HEK293 (cell line): ENCODE measurements around the gene CD44.

Experiments used
- CTCF ChIA-PET: fragments of 350-600 bp; formaldehyde crosslinking; extraction: SDS; loops from one replicate; lab custom pipeline; 2021; ENCODE audit warnings: antibody characterized with exemption; lab: Yijun Ruan, JAX
- POLR2A ChIA-PET: fragments of 300-600 bp; formaldehyde crosslinking; extraction: SDS; loops from one replicate; lab custom pipeline; 2020; ENCODE audit warnings: antibody characterized with exemption, inconsistent platforms; lab: Yijun Ruan, JAX
- H3K27ac ChIP-seq: fragments of 200-500 bp; sonication (Bioruptor generic); 2 replicates; pipeline ENCODE4 v1.5.1; 2014; ENCODE audit warnings: low read depth, low read length, control low read depth, inconsistent platforms; ENCODE audit errors: extremely low read depth
- H3K36me3 ChIP-seq, 2 experiments: fragments of 200-500 bp in 1 of 2; sonication (Bioruptor generic) in 1 of 2; 1 replicate in 1 of 2; 2 replicates in 1 of 2; pipeline ENCODE4 v1.5.1; 2014 to 2017; ENCODE audit warnings: inconsistent platforms in 2 of 2, low read length in 2 of 2; ENCODE audit not compliant: control insufficient read depth in 2 of 2, insufficient read depth in 1 of 2
- H3K4me1 ChIP-seq: fragments of 200-500 bp; sonication (Bioruptor generic); 2 replicates; pipeline ENCODE4 v1.5.1; 2014; ENCODE audit warnings: mild to moderate bottlenecking, low read length, inconsistent platforms; ENCODE audit not compliant: control insufficient read depth, insufficient read depth
- H3K4me3 ChIP-seq: 2 replicates; pipeline ENCODE4 v1.5.1; 2011; ENCODE audit warnings: low read depth, mild to moderate bottlenecking, control low read depth, low read length, moderate library complexity
- H3K9me3 ChIP-seq: fragments of 200-500 bp; sonication (Bioruptor generic); 2 replicates; pipeline ENCODE4 v1.5.1; 2014; ENCODE audit warnings: low read depth, low read length, inconsistent platforms; ENCODE audit not compliant: control insufficient read depth, insufficient read depth
- CTCF ChIP-seq: fragments of 450-650 bp; formaldehyde crosslinking; IDR thresholded peaks from 2 replicates; pipeline ENCODE4 v1.5.1; 2016; ENCODE audit warnings: missing biosample characterization, missing genetic modification characterization
- GLI2 ChIP-seq: fragments of 450-650 bp; formaldehyde crosslinking; IDR thresholded peaks from 2 replicates; pipeline ENCODE4; 2017; ENCODE audit warnings: missing biosample characterization, missing genetic modification characterization, low read depth, borderline replicate concordance
- GLI4 ChIP-seq: fragments of 450-650 bp; formaldehyde crosslinking; IDR thresholded peaks from 2 replicates; pipeline ENCODE4 v1.5.1; 2016; ENCODE audit warnings: missing biosample characterization, missing genetic modification characterization
- GLIS2 ChIP-seq: fragments of 450-650 bp; formaldehyde crosslinking; IDR thresholded peaks from 2 replicates; pipeline ENCODE4 v1.5.1; 2016; ENCODE audit warnings: missing biosample characterization, missing genetic modification characterization
- SALL2 ChIP-seq: fragments of 450-650 bp; formaldehyde crosslinking; IDR thresholded peaks from 2 replicates; pipeline ENCODE4 v1.5.0; 2017; ENCODE audit warnings: missing biosample characterization, mild to moderate bottlenecking, missing genetic modification characterization, borderline replicate concordance
- YY2 ChIP-seq: fragments of 450-650 bp; formaldehyde crosslinking; IDR thresholded peaks from 2 replicates; pipeline ENCODE4 v1.5.1; 2016; ENCODE audit warnings: missing biosample characterization, missing genetic modification characterization
- ZBTB6 ChIP-seq: fragments of 450-650 bp; formaldehyde crosslinking; IDR thresholded peaks from 2 replicates; pipeline ENCODE4 v1.5.1; 2017; ENCODE audit warnings: missing biosample characterization, missing genetic modification characterization
- ZNF248 ChIP-seq: fragments of 450-650 bp; formaldehyde crosslinking; IDR thresholded peaks from 2 replicates; pipeline ENCODE4 v1.5.1; 2017; ENCODE audit warnings: missing biosample characterization, missing genetic modification characterization
- ZNF280C ChIP-seq: fragments of 450-650 bp; formaldehyde crosslinking; IDR thresholded peaks from 2 replicates; pipeline ENCODE4 v1.5.1; 2016; ENCODE audit warnings: missing biosample characterization, missing genetic modification characterization
- ZNF530 ChIP-seq: fragments of 450-650 bp; formaldehyde crosslinking; IDR thresholded peaks from 2 replicates; pipeline ENCODE4 v1.5.1; 2016; ENCODE audit warnings: low read depth, missing biosample characterization, missing genetic modification characterization
- ZNF585B ChIP-seq: fragments of 450-650 bp; formaldehyde crosslinking; IDR thresholded peaks from 2 replicates; pipeline ENCODE4 v1.5.1; 2016; ENCODE audit warnings: missing biosample characterization, missing genetic modification characterization
- ZNF704 ChIP-seq: fragments of 450-650 bp; formaldehyde crosslinking; IDR thresholded peaks from 2 replicates; pipeline ENCODE4 v1.5.1; 2016; ENCODE audit warnings: missing biosample characterization, missing genetic modification characterization
- ZSCAN30 ChIP-seq: fragments of 450-650 bp; IDR thresholded peaks from 2 replicates; pipeline ENCODE4 v1.5.1; 2018; ENCODE audit warnings: missing biosample characterization, mild to moderate bottlenecking, missing genetic modification characterization, moderate library complexity
- TF ChIP-seq, protein P1 (sequence below): fragments of 450-650 bp; formaldehyde crosslinking; IDR thresholded peaks from 2 replicates; pipeline ENCODE4 v1.5.1; 2016; ENCODE audit warnings: missing biosample characterization, missing genetic modification characterization

Gene CD44

DNA sequence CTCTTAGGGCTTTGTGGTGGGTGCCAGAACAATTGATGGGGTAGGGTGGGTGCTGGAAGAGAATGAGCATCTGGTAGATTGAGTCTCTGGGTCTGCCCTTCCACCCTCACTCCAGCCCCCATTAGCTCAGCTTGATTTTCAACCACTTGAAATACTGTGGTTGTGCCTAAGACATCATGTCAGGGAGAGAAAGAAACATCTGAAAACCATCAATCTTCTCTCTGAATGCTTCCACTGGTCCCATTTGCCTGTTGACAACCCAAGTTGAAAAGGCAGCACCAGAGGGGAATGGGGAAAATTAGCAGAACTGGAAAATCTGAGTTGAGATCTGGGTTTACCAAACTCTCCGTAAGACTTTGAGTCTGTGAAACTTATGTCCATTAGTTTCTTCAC is 26.1 kb downstream of the CD44 start (continued):
- no peak for TF ChIP-seq GLI2
- no peak for TF ChIP-seq ZNF585B (tag by site-specific recombination)
- TF ChIP-seq YY2 = no peak
- no peak for TF ChIP-seq ZNF530 (tag by site-specific recombination)

DNA sequence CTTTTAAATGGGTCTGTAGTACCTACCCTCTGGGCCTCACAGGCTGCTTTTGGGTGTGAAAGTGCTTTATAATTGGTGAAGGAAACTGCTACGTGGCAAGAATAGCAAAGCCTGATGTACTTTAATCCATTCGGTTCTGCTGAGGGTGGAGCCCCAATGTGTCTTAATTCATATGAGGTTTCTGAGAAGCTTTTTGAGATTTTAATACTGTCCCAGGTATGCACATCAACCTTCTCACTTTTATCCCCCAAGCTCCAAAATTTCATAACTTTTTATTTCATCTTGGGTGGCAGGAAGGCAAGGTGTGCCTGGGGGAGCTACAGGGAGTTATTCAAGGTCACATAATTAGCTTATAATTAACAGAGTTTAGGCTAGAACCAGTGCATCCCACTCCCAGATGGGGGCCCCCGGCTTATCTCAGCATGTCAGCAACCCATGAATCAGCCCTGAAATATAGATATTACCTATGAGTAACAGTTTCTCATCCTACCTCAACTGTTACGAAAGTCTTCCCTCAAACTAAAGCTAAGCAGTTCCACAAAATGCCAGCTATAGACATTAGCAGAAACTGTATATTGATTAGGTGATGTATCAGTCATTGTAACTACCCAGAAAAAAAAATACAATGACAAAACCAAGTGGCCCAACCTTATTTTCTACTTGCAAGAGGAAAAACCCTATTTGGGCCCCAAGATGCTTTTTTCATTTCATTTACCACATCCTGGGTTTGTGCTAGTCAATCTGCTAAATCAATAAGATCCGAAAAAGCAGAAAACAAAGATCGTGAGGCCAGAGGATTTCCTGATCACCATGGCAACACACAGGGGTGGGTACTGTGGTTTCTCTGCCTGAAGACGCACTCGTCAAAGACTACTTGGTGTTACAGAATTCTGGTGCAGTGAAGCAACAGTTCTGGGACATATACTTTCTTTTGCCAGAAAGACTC is 26.7 kb downstream of the CD44 start:
- Histone ChIP-seq H3K27ac (no peak overlapping the region), H3K4me3 (no peak overlapping the region), H3K36me3 (no peaks in the 10 kb centered on the region), H3K4me1 (no peaks in the 10 kb centered on the region), H3K9me3 (no peaks in the 10 kb centered on the region)
- CTCF ChIA-PET = interaction anchor here (0.6 kb wide), 1 partner anchor 134 kb away, joined by 4 read pairs; no protein-coding TSS in a partner anchor
- no peak for TF ChIP-seq CTCF (tag by site-specific recombination)
- no peak for TF ChIP-seq ZSCAN30 (tag by site-specific recombination)
- TF ChIP-seq ZNF248 = no peak
- no peak for TF ChIP-seq SALL2
- no peak for TF ChIP-seq ZNF280C (tag by site-specific recombination)
- TF ChIP-seq, protein P1, sequence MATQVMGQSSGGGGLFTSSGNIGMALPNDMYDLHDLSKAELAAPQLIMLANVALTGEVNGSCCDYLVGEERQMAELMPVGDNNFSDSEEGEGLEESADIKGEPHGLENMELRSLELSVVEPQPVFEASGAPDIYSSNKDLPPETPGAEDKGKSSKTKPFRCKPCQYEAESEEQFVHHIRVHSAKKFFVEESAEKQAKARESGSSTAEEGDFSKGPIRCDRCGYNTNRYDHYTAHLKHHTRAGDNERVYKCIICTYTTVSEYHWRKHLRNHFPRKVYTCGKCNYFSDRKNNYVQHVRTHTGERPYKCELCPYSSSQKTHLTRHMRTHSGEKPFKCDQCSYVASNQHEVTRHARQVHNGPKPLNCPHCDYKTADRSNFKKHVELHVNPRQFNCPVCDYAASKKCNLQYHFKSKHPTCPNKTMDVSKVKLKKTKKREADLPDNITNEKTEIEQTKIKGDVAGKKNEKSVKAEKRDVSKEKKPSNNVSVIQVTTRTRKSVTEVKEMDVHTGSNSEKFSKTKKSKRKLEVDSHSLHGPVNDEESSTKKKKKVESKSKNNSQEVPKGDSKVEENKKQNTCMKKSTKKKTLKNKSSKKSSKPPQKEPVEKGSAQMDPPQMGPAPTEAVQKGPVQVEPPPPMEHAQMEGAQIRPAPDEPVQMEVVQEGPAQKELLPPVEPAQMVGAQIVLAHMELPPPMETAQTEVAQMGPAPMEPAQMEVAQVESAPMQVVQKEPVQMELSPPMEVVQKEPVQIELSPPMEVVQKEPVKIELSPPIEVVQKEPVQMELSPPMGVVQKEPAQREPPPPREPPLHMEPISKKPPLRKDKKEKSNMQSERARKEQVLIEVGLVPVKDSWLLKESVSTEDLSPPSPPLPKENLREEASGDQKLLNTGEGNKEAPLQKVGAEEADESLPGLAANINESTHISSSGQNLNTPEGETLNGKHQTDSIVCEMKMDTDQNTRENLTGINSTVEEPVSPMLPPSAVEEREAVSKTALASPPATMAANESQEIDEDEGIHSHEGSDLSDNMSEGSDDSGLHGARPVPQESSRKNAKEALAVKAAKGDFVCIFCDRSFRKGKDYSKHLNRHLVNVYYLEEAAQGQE (tag by site-specific recombination) = no peak
- TF ChIP-seq GLIS2 = no peak
- POLR2A ChIA-PET = no interaction called here

GRCh38 chr11:35166369-35167360 is 27.7 kb downstream of the CD44 start:
- Histone ChIP-seq H3K9me3 (no peaks in the 10 kb centered on the region), H3K27ac (no peak overlapping the region), H3K36me3 (no peaks in the 10 kb centered on the region), H3K4me3 (no peak overlapping the region), H3K4me1 (no peaks in the 10 kb centered on the region)
- POLR2A ChIA-PET = interaction anchor here (0.6 kb wide), 1 partner anchor 21 kb away, joined by 4 read pairs; no protein-coding TSS in a partner anchor
- CTCF ChIA-PET = no interaction called here
- TF ChIP-seq ZNF704 (tag by site-specific recombination) (no peak), GLI4 (tag by site-specific recombination) (no peak), ZBTB6 (tag by site-specific recombination) (no peak)
